H1 (cell line): ENCODE measurements around the gene LIMS1. TPM values are rescaled to one million over a fixed set of nuclear protein-coding genes. Genes with fewer than 3 reads are reported as not detected.

Experiments
- CTCF ChIA-PET: fragments of 300-600 bp; sonication (Branson Sonifier 250); formaldehyde crosslinking; loops from one replicate; lab custom pipeline; 2021; ENCODE audit not compliant: partially characterized antibody; lab: Charles Lee
- POLR2A ChIA-PET: fragments of 300-600 bp; sonication (Branson Sonifier 250); formaldehyde crosslinking; loops from one replicate; lab custom pipeline; 2021; ENCODE audit warnings: inconsistent platforms; ENCODE audit not compliant: partially characterized antibody; lab: Charles Lee
- DNase-seq, 2 experiments: peaks; one replicate each; pipeline versions ENCODE4 v3.0.0 to v3.0.0-alpha.2; 2010 to 2022; ENCODE audit warnings: low spot score in 2 of 2, low read depth in 1 of 2, mixed read lengths in 1 of 2
- FAIRE-seq: peaks from 2 replicates; lab custom pipeline; 2011; peaks lifted over from hg19 to GRCh38; lab: Jason Lieb, UNC
- H2AFZ ChIP-seq: 2 replicates; pipeline ENCODE4 v1.8.1; 2012; ENCODE audit warnings: low read length, inconsistent platforms
- H2AK5ac ChIP-seq: 2 replicates; pipeline ENCODE4 v1.6.1; 2013; ENCODE audit warnings: low read depth, low read length
- H2BK120ac ChIP-seq: replicated peaks from 2 replicates; pipeline ENCODE3; 2013; ENCODE audit warnings: low read depth, low read length, inconsistent platforms
- H2BK12ac ChIP-seq: 2 replicates; pipeline ENCODE4 v1.6.1; 2013; ENCODE audit warnings: low read depth, low read length
- H2BK15ac ChIP-seq: 2 replicates; pipeline ENCODE4 v1.6.1; 2013; ENCODE audit warnings: low read length
- H2BK20ac ChIP-seq: 2 replicates; pipeline ENCODE4 v1.6.1; 2013; ENCODE audit warnings: low read length
- H2BK5ac ChIP-seq: 2 replicates; pipeline ENCODE4 v1.6.1; 2013; ENCODE audit warnings: low read depth, low read length
- H3K14ac ChIP-seq: 2 replicates; pipeline ENCODE4 v1.6.1; 2013; ENCODE audit warnings: inconsistent platforms; ENCODE audit not compliant: insufficient read length
- H3K18ac ChIP-seq: 2 replicates; pipeline ENCODE4 v1.6.1; 2013; ENCODE audit warnings: low read length; ENCODE audit errors: extremely low read depth
- H3K23ac ChIP-seq: 2 replicates; pipeline ENCODE4 v1.6.1; 2013; ENCODE audit warnings: inconsistent platforms; ENCODE audit not compliant: insufficient read length
- H3K23me2 ChIP-seq: 2 replicates; pipeline ENCODE4 v1.6.1; 2013; ENCODE audit warnings: low read depth, low read length
- H3K27ac ChIP-seq: 2 replicates; pipeline ENCODE4 v1.6.1; 2011; ENCODE audit warnings: low read depth, low read length, inconsistent platforms
- H3K27me3 ChIP-seq, 4 experiments: replicated peaks in 1 of 4; 1 replicate in 1 of 4; 2 replicates in 3 of 4; pipeline versions ENCODE4 v1.6.1 to v1.8.1; 2011 to 2013; ENCODE audit warnings: low read length in 3 of 4, mild to moderate bottlenecking in 3 of 4, inconsistent platforms in 2 of 4, mixed read lengths in 2 of 4, moderate library complexity in 1 of 4; ENCODE audit not compliant: control insufficient read depth in 3 of 4, insufficient read depth in 3 of 4; ENCODE audit errors: extremely low read depth in 1 of 4
- H3K36me3 ChIP-seq, 4 experiments: 2 replicates each; pipeline versions ENCODE4 v1.6.1 to v1.8.1; 2011 to 2013; ENCODE audit warnings: mild to moderate bottlenecking in 4 of 4, low read length in 3 of 4, moderate library complexity in 2 of 4, control low read depth in 1 of 4, inconsistent platforms in 1 of 4; ENCODE audit not compliant: insufficient read depth in 4 of 4, control insufficient read depth in 2 of 4
- H3K4ac ChIP-seq: replicated peaks from 2 replicates; pipeline ENCODE3; 2013; ENCODE audit warnings: low read length, low read depth, mixed read lengths, inconsistent platforms; ENCODE audit not compliant: insufficient read length
- H3K4me1 ChIP-seq, 4 experiments: replicated peaks in 1 of 4; 1 replicate in 1 of 4; 2 replicates in 3 of 4; pipeline versions ENCODE4 v1.6.1 to v1.8.1; 2011 to 2013; ENCODE audit warnings: low read length in 3 of 4, inconsistent platforms in 2 of 4, mixed read lengths in 1 of 4; ENCODE audit not compliant: insufficient read depth in 4 of 4, control insufficient read depth in 3 of 4
- H3K4me2 ChIP-seq, 2 experiments: 2 replicates each; pipeline versions ENCODE4 v1.6.1 to v1.8.1; 2011 to 2013; ENCODE audit warnings: low read depth in 2 of 2, low read length in 2 of 2, control low read depth in 1 of 2, inconsistent platforms in 1 of 2, mild to moderate bottlenecking in 1 of 2; ENCODE audit not compliant: insufficient read depth in 1 of 2
- H3K4me3 ChIP-seq, 4 experiments: fragments of 200-600, 300-600 bp in 1 of 4; sonication (generic), shearing (Covaris generic), sonication (Bioruptor Twin) in 1 of 4; 2 replicates each; pipeline versions ENCODE4 v1.5.1 to v1.8.1; 2011 to 2016; ENCODE audit warnings: low read length in 4 of 4, low read depth in 3 of 4, control low read depth in 2 of 4, inconsistent platforms in 2 of 4, mild to moderate bottlenecking in 2 of 4, mixed read lengths in 1 of 4, moderate library complexity in 1 of 4; ENCODE audit not compliant: insufficient read depth in 2 of 4; ENCODE audit errors: extremely low read depth in 1 of 4
- H3K56ac ChIP-seq: replicated peaks from 2 replicates; pipeline ENCODE3; 2013; ENCODE audit warnings: low read depth, mild to moderate bottlenecking, mixed read lengths, low read length, inconsistent platforms; ENCODE audit not compliant: insufficient read length
- H3K79me1 ChIP-seq: 2 replicates; pipeline ENCODE4 v1.6.1; 2013; ENCODE audit warnings: low read depth, low read length, control low read depth
- H3K79me2 ChIP-seq, 2 experiments: 2 replicates each; pipeline versions ENCODE4 v1.6.1 to v1.8.1; 2012 to 2013; ENCODE audit warnings: low read length in 2 of 2, mild to moderate bottlenecking in 2 of 2, inconsistent platforms in 1 of 2; ENCODE audit not compliant: insufficient read depth in 2 of 2, control insufficient read depth in 1 of 2
- H3K9ac ChIP-seq, 4 experiments: replicated peaks in 1 of 4; 1 replicate in 1 of 4; 2 replicates in 3 of 4; pipeline versions ENCODE4 v1.6.1 to v1.8.1; 2011 to 2013; ENCODE audit warnings: low read depth in 3 of 4, low read length in 3 of 4, control low read depth in 2 of 4, mild to moderate bottlenecking in 2 of 4, moderate library complexity in 2 of 4, inconsistent platforms in 1 of 4; ENCODE audit errors: extremely low read depth in 1 of 4
- H3K9me3 ChIP-seq, 2 experiments: 2 replicates each; pipeline versions ENCODE4 v1.6.1 to v1.8.1; 2012 to 2013; ENCODE audit warnings: mild to moderate bottlenecking in 2 of 2, moderate library complexity in 2 of 2, control low read depth in 1 of 2, inconsistent platforms in 1 of 2, low read depth in 1 of 2, low read length in 1 of 2, mixed read lengths in 1 of 2; ENCODE audit not compliant: insufficient read depth in 2 of 2
- H4K20me1 ChIP-seq, 2 experiments: replicated peaks in 1 of 2; 2 replicates each; pipeline versions ENCODE3 to v1.8.1; 2011 to 2013; ENCODE audit warnings: inconsistent platforms in 2 of 2, low read length in 2 of 2, mild to moderate bottlenecking in 1 of 2; ENCODE audit not compliant: insufficient read depth in 2 of 2, control insufficient read depth in 1 of 2
- H4K5ac ChIP-seq: 2 replicates; pipeline ENCODE4 v1.6.1; 2013; ENCODE audit warnings: low read length, low read depth, mixed read lengths, inconsistent platforms; ENCODE audit not compliant: insufficient read length
- H4K8ac ChIP-seq: 2 replicates; pipeline ENCODE4 v1.8.0; 2013; ENCODE audit warnings: mild to moderate bottlenecking, moderate library complexity, low read length, inconsistent platforms; ENCODE audit not compliant: insufficient read depth; ENCODE audit errors: extremely low read depth
- H4K91ac ChIP-seq: replicated peaks from 2 replicates; pipeline ENCODE3; 2013; ENCODE audit warnings: low read length, mixed read lengths, inconsistent platforms; ENCODE audit not compliant: insufficient read length
- BCL11A ChIP-seq, 2 experiments: IDR thresholded peaks; one replicate each; pipeline ENCODE4 v1.6.1; 2011; ENCODE audit warnings: low read depth in 2 of 2, low read length in 2 of 2, mild to moderate bottlenecking in 2 of 2
- BRCA1 ChIP-seq: IDR thresholded peaks from 2 replicates; pipeline ENCODE4 v1.6.1; 2012; ENCODE audit warnings: low read depth, low read length, improper control_type of control experiment
- CBX8 ChIP-seq: fragments of 300-800, 300-1000 bp; sonication (generic); IDR thresholded peaks from 2 replicates; pipeline ENCODE4 v1.7.1; 2016; ENCODE audit warnings: low read depth, low read length, borderline replicate concordance
- EP300 ChIP-seq, 2 experiments: IDR thresholded peaks; 1 replicate in 1 of 2; 2 replicates in 1 of 2; pipeline ENCODE4 v1.6.1; 2011 to 2012; ENCODE audit warnings: low read depth in 2 of 2, low read length in 2 of 2, mild to moderate bottlenecking in 2 of 2, borderline replicate concordance in 1 of 2, inconsistent platforms in 1 of 2, moderate library complexity in 1 of 2
- KDM1A ChIP-seq: fragments of 200-600, 300-600 bp; sonication (generic); IDR thresholded peaks from 2 replicates; pipeline ENCODE4 v1.7.1; 2016; ENCODE audit warnings: mild to moderate bottlenecking, low read length, borderline replicate concordance
- MAX ChIP-seq: IDR thresholded peaks from 2 replicates; pipeline ENCODE4 v1.6.1; 2012; ENCODE audit warnings: inconsistent platforms
- NANOG ChIP-seq: IDR thresholded peaks from 2 replicates; pipeline ENCODE4 v1.6.1; 2011; ENCODE audit warnings: low read length, low read depth, mild to moderate bottlenecking, inconsistent platforms; ENCODE audit not compliant: insufficient read depth, poor library complexity, severe bottlenecking
- PHF8 ChIP-seq: fragments of 200-600 bp; sonication (generic); conservative IDR thresholded peaks from 2 replicates; pipeline ENCODE4 v1.7.1; 2012; ENCODE audit warnings: low read depth, mild to moderate bottlenecking, inconsistent platforms, low read length, moderate library complexity
- POLR2AphosphoS5 ChIP-seq: IDR thresholded peaks from 2 replicates; pipeline ENCODE4 v1.6.1; 2011; ENCODE audit warnings: low read depth, low read length
- RBBP5 ChIP-seq: IDR thresholded peaks from 2 replicates; pipeline ENCODE4 v1.7.1; 2012; ENCODE audit warnings: low read depth, mild to moderate bottlenecking, inconsistent platforms, low read length, moderate library complexity, borderline replicate concordance
- SIN3A ChIP-seq, 2 experiments: IDR thresholded peaks in 1 of 2; conservative IDR thresholded peaks in 1 of 2; 2 replicates each; pipeline ENCODE4 v1.6.1; 2011 to 2012; ENCODE audit warnings: low read length in 2 of 2, improper control_type of control experiment in 1 of 2, low read depth in 1 of 2, mild to moderate bottlenecking in 1 of 2
- SP1 ChIP-seq: IDR thresholded peaks from 2 replicates; pipeline ENCODE4 v1.6.1; 2011; ENCODE audit warnings: low read depth, low read length
- SRF ChIP-seq: IDR thresholded peaks from 2 replicates; pipeline ENCODE4 v1.6.1; 2011; ENCODE audit warnings: mild to moderate bottlenecking, low read depth, low read length, moderate library complexity
- TBP ChIP-seq: IDR thresholded peaks from 2 replicates; pipeline ENCODE4 v1.6.1; 2011; ENCODE audit warnings: low read depth, low read length, improper control_type of control experiment
- WGBS, 2 experiments: shearing (Covaris generic) in 1 of 2; methylation state at CpG; one replicate each; pipeline versions ENCODE4 v1.1.6 to v1.1.7; 2013 to 2015; ENCODE audit warnings: low lambda C conversion rate in 2 of 2, mixed read lengths in 2 of 2, inconsistent platforms in 1 of 2, low coverage in 1 of 2, missing lambda C conversion rate in 1 of 2; ENCODE audit not compliant: insufficient replicate concordance in 2 of 2, insufficient coverage in 1 of 2, insufficient read length in 1 of 2; ENCODE audit errors: extremely low coverage in 1 of 2, missing lambda C conversion rate in 1 of 2; 5-methylcytosine and 5-hydroxymethylcytosine counted together
- polyA plus RNA-seq, 7 experiments: library from polyadenylated mRNA; depleted of rRNA in 3 of 7; stranded (reverse) in 5 of 7; unstranded in 2 of 7; fragments of >200 nt in 5 of 7; fragments of 200-250 nt in 2 of 7; gene quantifications; 1 replicate in 5 of 7; 2 replicates in 1 of 7; 4 replicates in 1 of 7; pipeline versions ENCODE4 v1.2.1 to v1.2.3, GENCODE V29; 2011 to 2013; ENCODE audit warnings: missing spikeins in 2 of 7, mixed read lengths in 2 of 7
- total RNA-seq: library from RNA; stranded (reverse); fragmentation: NEBNext Ultra II Directional; extraction: Animal tissue kit (Norgen Biotek cat#: 25700); gene quantifications from 2 replicates; pipeline ENCODE4 v1.2.1, GENCODE V29; 2021

The LIMS1 gene
- total and polyA plus RNA-seq, 2 of the 8 experiments (the other 6 are each of a cell fraction or from before 2014, with no cell fraction given) = 24.1 to 36.7 TPM

GRCh38 chr2:108541451-108541850, 7.2 kb downstream of the LIMS1 start:
- Histone ChIP-seq H3K23me2 (no peaks in the 10 kb centered on the region), H3K79me1 (peaks cover 4% of the 10 kb centered on the region), H3K4ac (no peak overlapping the region), H3K14ac (no peak overlapping the region), H4K8ac (no peak overlapping the region), H3K4me3 (no peak overlapping the region), H3K18ac (no peak overlapping the region), H3K56ac (no peak overlapping the region), H3K9me3 (peaks cover 0 to 8% of the 10 kb centered on the region in 2 experiments; a peak in 3 of 4 replicates), H3K36me3 (no peaks in the 10 kb centered on the region), H3K9ac (no peak overlapping the region), H3K79me2 (peaks cover 2 to 62% of the 10 kb centered on the region in 2 experiments; a peak in 3 of 4 replicates), H3K27me3 (no peaks in the 10 kb centered on the region), H3K27ac (no peak overlapping the region), H2BK5ac (no peak overlapping the region), H2AK5ac (no peak overlapping the region), H3K4me2 (no peak overlapping the region), H2BK15ac (no peak overlapping the region), H3K4me1 (peaks cover 0 to 3% (median 0%) of the 10 kb centered on the region in 4 experiments; a peak in 1 of 7 replicates), H2AFZ (no peak overlapping the region), H4K20me1 (no peaks in the 10 kb centered on the region), H2BK120ac (no peak overlapping the region), H2BK12ac (no peak overlapping the region), H3K23ac (no peak overlapping the region), H4K5ac (no peak overlapping the region), H2BK20ac (no peak overlapping the region), H4K91ac (no peak overlapping the region)
- TF ChIP-seq KDM1A (no peak), POLR2AphosphoS5 (no peak), EP300 (IDR thresholded peaks at IDR 0.05; ENCODE audit: borderline replicate concordance in 1 of 2, low read depth in 2 of 2, low read length in 2 of 2) (no peak), RBBP5 (no peak), CBX8 (no peak), BRCA1 (no peak), SP1 (no peak), TBP (no peak), PHF8 (no peak), NANOG (no peak), BCL11A (IDR thresholded peaks at IDR 0.05; ENCODE audit: low read depth in 2 of 2, low read length in 2 of 2) (no peak), MAX (no peak), SRF (no peak), SIN3A (conservative IDR thresholded peaks at IDR 0.05 in 1 of 2, IDR thresholded peaks at IDR 0.05 in 1 of 2; ENCODE audit: low read depth in 1 of 2, low read length in 2 of 2) (no peak)
- no peak for DNase-seq
- WGBS, 2 experiments = 100% methylated on average over 4 of the region's 4 CpGs; no CpG with 5 or more reads in 1 of the 2 experiments
- FAIRE-seq = no peak
- ChIA-PET POLR2A (interaction anchor here (1.7 kb wide), 1 partner anchor 8 kb away, joined by 5 read pairs; no protein-coding TSS in a partner anchor), CTCF (interaction anchor here (0.9 to 2.0 kb wide), 5 partner anchors 8 to 95 kb away, joined by 3 to 5 read pairs (median 5); no protein-coding TSS in a partner anchor)
